DMS79 (cell line): ENCODE results near the gene ITGAE.

Experiments
- DNase-seq: peaks from one replicate; lab custom pipeline; 2025; lab: John Stamatoyannopoulos, UW

ITGAE gene

GRCh38 chr17:3818786-3819185, 17.8 kb upstream of the ITGAE start:
- no peak for DNase-seq

GRCh38 chr17:3817851-3818605, 17.0 kb upstream of the ITGAE start:
- no peak for DNase-seq

GRCh38 chr17:3815925-3816324, 14.9 kb upstream of the ITGAE start:
- no peak for DNase-seq

GRCh38 chr17:3815122-3815521, 14.1 kb upstream of the ITGAE start:
- no peak for DNase-seq

- no peak for DNase-seq
Observed at GRCh38 chr17:3814361-3814760, 13.4 kb upstream of the ITGAE start.

GRCh38 chr17:3813171-3813570, 12.2 kb upstream of the ITGAE start:
- DNase-seq = no peak

- DNase-seq = no peak
Observed at GRCh38 chr17:3812771-3813170, 11.8 kb upstream of the ITGAE start.

GRCh38 chr17:3812284-3812683, 11.3 kb upstream of the ITGAE start:
- DNase-seq = no peak

GRCh38 chr17:3810019-3810418, 9.0 kb upstream of the ITGAE start:
- DNase-seq = no peak

- DNase-seq = no peak
Observed at GRCh38 chr17:3809135-3809534, 8.1 kb upstream of the ITGAE start.

GRCh38 chr17:3808701-3809100, 7.7 kb upstream of the ITGAE start:
- DNase-seq = no peak

- DNase-seq = no peak
Observed at GRCh38 chr17:3805581-3805980, 4.6 kb upstream of the ITGAE start.

- DNase-seq = no peak
Observed at GRCh38 chr17:3804503-3804931, 3.5 kb upstream of the ITGAE start.

GRCh38 chr17:3803308-3803640, 2.3 kb upstream of the ITGAE start:
- no peak for DNase-seq

GRCh38 chr17:3802461-3803307, 1.7 kb upstream of the ITGAE start:
- no peak for DNase-seq

GRCh38 chr17:3801792-3802191, 804 bp upstream of the ITGAE start:
- DNase-seq = no peak

- no peak for DNase-seq
Observed at GRCh38 chr17:3801347-3801746, 359 bp upstream of the ITGAE start.

- DNase-seq = no peak
Observed at GRCh38 chr17:3799181-3799945, 1.6 kb downstream of the ITGAE start.

GRCh38 chr17:3798273-3799180, 2.5 kb downstream of the ITGAE start:
- no peak for DNase-seq

GRCh38 chr17:3796822-3797170, 4.2 kb downstream of the ITGAE start:
- no peak for DNase-seq

- DNase-seq = no peak
Observed at GRCh38 chr17:3796110-3796821, 4.7 kb downstream of the ITGAE start.
